Vagina (tissue), 2 donors: ENCODE data around the gene PSMG1. TPM values are rescaled to one million over a fixed set of nuclear protein-coding genes. Genes with fewer than 3 reads are reported as not detected.

Experiments
- DNase-seq, 2 donors: peaks; one replicate each; pipeline ENCODE4 v3.0.0-alpha.2; 2017; ENCODE audit errors: extremely low spot score in 2 of 2
- H3K27ac ChIP-seq: fragments of 200-600 bp; sonication (generic); one replicate; pipeline ENCODE4 v1.5.1; 2019
- H3K27me3 ChIP-seq: fragments of 200-600 bp; sonication (generic); one replicate; pipeline ENCODE4 v1.5.1; 2019
- H3K36me3 ChIP-seq, 2 donors: fragments of 200-600 bp; sonication (generic); one replicate each; pipeline ENCODE4 v1.5.1; 2017 to 2019
- H3K4me1 ChIP-seq: fragments of 200-600 bp; sonication (generic); one replicate; pipeline ENCODE4 v1.5.1; 2019
- H3K4me3 ChIP-seq, 2 donors: fragments of 200-600 bp; sonication (generic); 1 replicate in 1 of 2; 2 replicates in 1 of 2; pipeline ENCODE4 v1.5.1; 2016 to 2019
- H3K9me3 ChIP-seq: fragments of 200-600 bp; sonication (generic); one replicate; pipeline ENCODE4 v1.5.1; 2019
- CTCF ChIP-seq, 3 experiments: fragments of 450-650 bp in 2 of 3; fragments of 200-600 bp in 1 of 3; sonication (generic) in 1 of 3; IDR thresholded peaks; one replicate each; pipeline ENCODE4 v1.5.1; 2017 to 2019; ENCODE audit warnings: antibody characterized with exemption in 3 of 3, mild to moderate bottlenecking in 2 of 3, moderate library complexity in 2 of 3
- POLR2A ChIP-seq, 2 donors: fragments of 450-650 bp; IDR thresholded peaks; one replicate each; pipeline ENCODE4 v1.6.1; 2017; ENCODE audit warnings: antibody characterized with exemption in 2 of 2, mild to moderate bottlenecking in 2 of 2, moderate library complexity in 2 of 2
- POLR2AphosphoS5 ChIP-seq, 2 donors: sonication (generic); formaldehyde crosslinking; IDR thresholded peaks; one replicate each; pipeline ENCODE4 v1.9.0; 2017; ENCODE audit warnings: antibody characterized with exemption in 2 of 2, mild to moderate bottlenecking in 2 of 2, low read depth in 1 of 2; ENCODE audit not compliant: insufficient read depth in 1 of 2
- intact Hi-C: fragments of 100-400 bp; cut with DNase I; formaldehyde crosslinking; loops from one replicate; pipeline ENCODE4 v1.15.1; 2023
- total RNA-seq: library from RNA; depleted of rRNA; stranded (reverse); fragments of >200 nt; gene quantifications from one replicate; pipeline ENCODE4 v1.2.3, GENCODE V29; 2016

The PSMG1 gene
- total RNA-seq, 1 donor from 2014 or later, result 25.3 TPM

GRCh38 chr21:39180429-39181019, 2.7 kb downstream of the PSMG1 start:
- no peaks in the 10 kb centered on the region for H3K9me3 ChIP-seq
- intact Hi-C loops, result loop anchor here (10.0 kb wide), 1 partner anchor 204 kb away; a partner anchor contains a TSS

GRCh38 chr21:39178421-39178820, 4.8 kb downstream of the PSMG1 start:
- no peak for DNase-seq
- no peaks in the 10 kb centered on the region for H3K9me3 ChIP-seq
- H3K4me3 ChIP-seq, result no peak overlapping the region
- peaks cover 0 to 5% of the 10 kb centered on the region in 2 donors for H3K36me3 ChIP-seq
- TF ChIP-seq CTCF (IDR thresholded peaks at IDR 0.05) (no peak), POLR2A (IDR thresholded peaks at IDR 0.05) (no peak), POLR2AphosphoS5 (IDR thresholded peaks at IDR 0.05; ENCODE audit: insufficient read depth in 1 of 2, low read depth in 1 of 2) (no peak)
- H3K4me1 ChIP-seq, result peaks cover 18% of the 10 kb centered on the region
- no peak overlapping the region for H3K27ac ChIP-seq
- intact Hi-C loops, result no loop called here
- H3K27me3 ChIP-seq, result no peaks in the 10 kb centered on the region

More at GRCh38 chr21:39180429-39181019, 2.7 kb downstream of the PSMG1 start:
- Histone ChIP-seq H3K27me3 (no peaks in the 10 kb centered on the region), H3K36me3 (no peaks in the 10 kb centered on the region), H3K27ac (no peak overlapping the region), H3K4me3 (no peak overlapping the region), H3K4me1 (peaks cover 18% of the 10 kb centered on the region)
- no peak for DNase-seq
- no peak for TF ChIP-seq CTCF (IDR thresholded peaks at IDR 0.05)
- TF ChIP-seq POLR2A (IDR thresholded peaks at IDR 0.05), result no peak
- no peak for TF ChIP-seq POLR2AphosphoS5 (IDR thresholded peaks at IDR 0.05; ENCODE audit: insufficient read depth in 1 of 2, low read depth in 1 of 2)

- H3K36me3 ChIP-seq, result peaks cover 0 to 14% of the 10 kb centered on the region in 2 donors
- no peak overlapping the region for H3K27ac ChIP-seq
- no peaks in the 10 kb centered on the region for H3K9me3 ChIP-seq
- intact Hi-C loops, result no loop called here
- H3K4me3 ChIP-seq, result no peak overlapping the region
- no peak for DNase-seq
- H3K27me3 ChIP-seq, result no peaks in the 10 kb centered on the region
- H3K4me1 ChIP-seq, result peaks cover 4% of the 10 kb centered on the region
- TF ChIP-seq POLR2A (IDR thresholded peaks at IDR 0.05) (no peak), CTCF (IDR thresholded peaks at IDR 0.05) (no peak), POLR2AphosphoS5 (IDR thresholded peaks at IDR 0.05; ENCODE audit: insufficient read depth in 1 of 2, low read depth in 1 of 2) (no peak)
These were observed 7.0 kb downstream of the PSMG1 start for GRCh38 chr21:39176271-39176709.

GRCh38 chr21:39175665-39176064, 7.6 kb downstream of the PSMG1 start:
- H3K4me3 ChIP-seq, result no peak overlapping the region
- H3K4me1 ChIP-seq, result no peaks in the 10 kb centered on the region
- TF ChIP-seq POLR2AphosphoS5 (IDR thresholded peaks at IDR 0.05; ENCODE audit: insufficient read depth in 1 of 2, low read depth in 1 of 2), result no peak
- no peak for TF ChIP-seq CTCF (IDR thresholded peaks at IDR 0.05)
- TF ChIP-seq POLR2A (IDR thresholded peaks at IDR 0.05), result no peak
- no peaks in the 10 kb centered on the region for H3K9me3 ChIP-seq
- no peak for DNase-seq
- intact Hi-C loops, result no loop called here
- H3K27me3 ChIP-seq, result no peaks in the 10 kb centered on the region
- peaks cover 0 to 16% of the 10 kb centered on the region in 2 donors for H3K36me3 ChIP-seq
- no peak overlapping the region for H3K27ac ChIP-seq

- no peak overlapping the region for H3K4me3 ChIP-seq
- intact Hi-C loops, result no loop called here
- peaks cover 0 to 16% of the 10 kb centered on the region in 2 donors for H3K36me3 ChIP-seq
- DNase-seq, result no peak
- TF ChIP-seq POLR2A (IDR thresholded peaks at IDR 0.05) (no peak), CTCF (IDR thresholded peaks at IDR 0.05) (peak in 1 of 3 experiments; percentile 36)
- no peak overlapping the region for H3K27ac ChIP-seq
- H3K27me3 ChIP-seq, result no peaks in the 10 kb centered on the region
- no peaks in the 10 kb centered on the region for H3K9me3 ChIP-seq
- H3K4me1 ChIP-seq, result no peaks in the 10 kb centered on the region
These were observed 8.1 kb downstream of the PSMG1 start for GRCh38 chr21:39175154-39175553.
